Vagina (tissue), 2 donors: ENCODE measurements around the gene PPP2R3B. TPM values are rescaled to one million over a fixed set of nuclear protein-coding genes. Genes with fewer than 3 reads are reported as not detected.
"Not testable (repeated sequence)": the region's sequence is repeated elsewhere in the genome, so short reads cannot be mapped to it uniquely, and the experiment has no call there.

Experiments
- DNase-seq, 2 donors: peaks; one replicate each; pipeline ENCODE4 v3.0.0-alpha.2; 2017; ENCODE audit errors: extremely low spot score in 2 of 2
- H3K27ac ChIP-seq: fragments of 200-600 bp; sonication (generic); one replicate; pipeline ENCODE4 v1.5.1; 2019
- H3K27me3 ChIP-seq: fragments of 200-600 bp; sonication (generic); one replicate; pipeline ENCODE4 v1.5.1; 2019
- H3K36me3 ChIP-seq, 2 donors: fragments of 200-600 bp; sonication (generic); one replicate each; pipeline ENCODE4 v1.5.1; 2017 to 2019
- H3K4me1 ChIP-seq: fragments of 200-600 bp; sonication (generic); one replicate; pipeline ENCODE4 v1.5.1; 2019
- H3K4me3 ChIP-seq, 2 donors: fragments of 200-600 bp; sonication (generic); 1 replicate in 1 of 2; 2 replicates in 1 of 2; pipeline ENCODE4 v1.5.1; 2016 to 2019
- H3K9me3 ChIP-seq: fragments of 200-600 bp; sonication (generic); one replicate; pipeline ENCODE4 v1.5.1; 2019
- CTCF ChIP-seq, 3 experiments: fragments of 450-650 bp in 2 of 3; fragments of 200-600 bp in 1 of 3; sonication (generic) in 1 of 3; IDR thresholded peaks; one replicate each; pipeline ENCODE4 v1.5.1; 2017 to 2019; ENCODE audit warnings: antibody characterized with exemption in 3 of 3, mild to moderate bottlenecking in 2 of 3, moderate library complexity in 2 of 3
- POLR2A ChIP-seq, 2 donors: fragments of 450-650 bp; IDR thresholded peaks; one replicate each; pipeline ENCODE4 v1.6.1; 2017; ENCODE audit warnings: antibody characterized with exemption in 2 of 2, mild to moderate bottlenecking in 2 of 2, moderate library complexity in 2 of 2
- POLR2AphosphoS5 ChIP-seq, 2 donors: sonication (generic); formaldehyde crosslinking; IDR thresholded peaks; one replicate each; pipeline ENCODE4 v1.9.0; 2017; ENCODE audit warnings: antibody characterized with exemption in 2 of 2, mild to moderate bottlenecking in 2 of 2, low read depth in 1 of 2; ENCODE audit not compliant: insufficient read depth in 1 of 2
- intact Hi-C: fragments of 100-400 bp; cut with DNase I; formaldehyde crosslinking; loops from one replicate; pipeline ENCODE4 v1.15.1; 2023
- total RNA-seq: library from RNA; depleted of rRNA; stranded (reverse); fragments of >200 nt; gene quantifications from one replicate; pipeline ENCODE4 v1.2.3, GENCODE V29; 2016

Gene PPP2R3B
- total RNA-seq, 1 donor from 2014 or later, result 28.5 TPM

DNA sequence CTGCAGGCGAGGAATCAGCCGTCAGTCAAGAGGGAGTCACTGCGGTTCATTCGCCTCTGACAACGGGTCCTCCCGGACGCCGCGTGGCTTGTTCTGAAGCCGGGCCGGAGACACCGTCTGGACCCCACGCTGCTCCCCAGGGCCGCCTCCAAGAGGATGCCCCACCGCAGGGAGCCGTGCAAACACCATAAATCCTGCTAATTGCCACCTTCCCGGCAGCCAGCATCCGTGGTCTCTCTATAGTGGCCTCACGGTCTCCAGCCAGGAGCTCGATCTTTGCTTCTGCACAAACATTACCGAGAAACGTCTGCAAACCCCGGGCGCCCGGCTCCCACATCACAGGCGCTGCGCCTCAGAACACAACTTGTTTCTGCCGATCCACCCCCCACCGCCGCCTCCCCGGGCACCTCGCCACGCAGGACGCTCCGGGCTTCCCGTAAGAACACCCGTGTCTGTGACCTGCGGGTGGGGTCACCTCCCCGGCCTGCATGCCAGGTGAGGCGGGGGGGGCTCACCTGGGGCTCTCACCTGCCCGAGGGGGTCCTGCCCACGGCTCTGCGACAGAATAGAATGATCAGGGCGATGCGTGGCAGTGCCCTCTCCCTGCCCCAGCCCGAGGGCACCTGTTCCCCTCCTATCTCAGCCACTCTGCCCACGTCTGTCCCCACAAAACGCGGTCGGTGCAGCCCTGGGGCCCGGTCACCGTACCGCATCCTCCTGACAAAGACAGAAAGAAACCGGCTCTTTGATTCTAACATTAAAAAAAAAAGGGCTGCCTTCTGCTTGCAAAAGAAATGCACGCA, 32.4 kb upstream of the PPP2R3B start:
- H3K4me3 ChIP-seq, result no peak overlapping the region
- H3K36me3 ChIP-seq, result no peaks in the 10 kb centered on the region
- H3K27ac ChIP-seq, result no peak overlapping the region
- H3K4me1 ChIP-seq, result no peaks in the 10 kb centered on the region
- H3K9me3 ChIP-seq, result no peaks in the 10 kb centered on the region
- intact Hi-C loops, result no loop called here
- H3K27me3 ChIP-seq, result no peaks in the 10 kb centered on the region
- no peak for TF ChIP-seq POLR2AphosphoS5 (IDR thresholded peaks at IDR 0.05; ENCODE audit: insufficient read depth in 1 of 2, low read depth in 1 of 2)
- no peak for TF ChIP-seq POLR2A (IDR thresholded peaks at IDR 0.05)
- TF ChIP-seq CTCF (IDR thresholded peaks at IDR 0.05), result no peak
- no peak for DNase-seq

DNA sequence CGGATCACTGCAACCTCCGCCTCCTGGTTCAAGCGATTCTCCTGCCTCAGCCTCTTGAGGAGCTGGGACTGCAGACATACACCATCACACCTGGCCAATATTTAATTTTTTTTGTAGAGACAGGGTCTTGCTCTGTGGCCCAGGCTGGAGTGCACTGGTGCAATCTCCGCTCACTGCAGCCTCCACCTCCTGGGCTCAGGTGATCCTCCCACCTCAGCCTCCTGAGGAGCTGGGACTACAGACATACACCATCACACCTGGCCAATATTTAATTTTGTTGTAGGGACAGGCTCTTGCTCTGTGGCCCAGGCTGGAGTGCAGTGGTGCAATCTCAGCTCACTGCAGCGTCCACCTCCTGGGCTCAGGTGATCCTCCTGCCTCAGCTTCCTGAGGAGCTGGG, 28.8 kb upstream of the PPP2R3B start:
- H3K27me3 ChIP-seq, H3K4me3 ChIP-seq, H3K4me1 ChIP-seq, DNase-seq, H3K9me3 ChIP-seq, H3K27ac ChIP-seq, H3K36me3 ChIP-seq, intact Hi-C loops: not testable (repeated sequence)

DNA sequence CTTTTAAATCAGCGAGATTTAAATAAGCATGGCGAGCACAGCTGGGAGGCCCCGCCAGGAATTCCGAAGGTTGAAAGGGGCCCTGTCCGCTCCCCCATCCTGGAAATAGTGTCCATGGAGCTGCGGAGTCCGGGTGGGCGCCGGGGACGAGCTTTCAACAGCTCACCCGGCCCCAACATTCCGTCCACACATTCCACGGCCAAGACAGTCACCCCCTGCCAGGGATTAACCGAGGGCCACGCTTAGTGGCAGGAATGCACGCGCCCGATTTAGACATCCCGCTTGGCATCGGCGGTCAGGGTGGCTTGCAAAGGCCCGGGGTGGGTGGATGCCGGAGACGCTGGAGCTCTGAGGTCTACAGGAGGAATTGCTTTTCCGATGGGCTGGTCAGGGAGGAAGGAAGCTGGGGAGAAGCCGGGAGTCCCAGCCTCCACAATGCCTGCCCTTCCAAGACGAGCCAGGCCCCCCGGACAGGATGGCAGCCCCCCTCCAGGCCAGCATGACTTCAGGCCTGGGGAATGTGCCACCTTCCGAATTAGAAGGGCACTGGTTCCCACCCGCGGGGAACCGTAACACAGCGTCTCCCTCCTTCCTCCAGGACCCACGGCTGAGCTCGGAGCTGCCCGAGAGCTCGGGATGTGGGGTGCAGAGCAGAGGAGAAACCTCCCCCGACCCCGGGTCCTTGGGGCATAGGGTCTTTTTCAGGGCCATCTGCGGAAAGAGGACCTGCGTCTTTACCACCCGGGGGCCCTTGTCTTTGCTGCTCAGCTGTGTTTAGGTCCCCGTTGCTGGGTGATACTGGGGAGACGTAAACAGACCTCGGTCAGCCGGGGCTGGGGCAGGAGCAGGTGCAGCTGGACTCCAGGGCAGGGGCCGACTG, 26.9 kb upstream of the PPP2R3B start:
- Histone ChIP-seq H3K27ac (no peak overlapping the region), H3K9me3 (no peaks in the 10 kb centered on the region), H3K4me3 (no peak overlapping the region), H3K4me1 (no peaks in the 10 kb centered on the region), H3K36me3 (no peaks in the 10 kb centered on the region), H3K27me3 (no peaks in the 10 kb centered on the region)
- intact Hi-C loops, result no loop called here
- DNase-seq, result no peak
- TF ChIP-seq CTCF (IDR thresholded peaks at IDR 0.05) (no peak), POLR2A (IDR thresholded peaks at IDR 0.05) (no peak), POLR2AphosphoS5 (IDR thresholded peaks at IDR 0.05; ENCODE audit: insufficient read depth in 1 of 2, low read depth in 1 of 2) (no peak)

DNA sequence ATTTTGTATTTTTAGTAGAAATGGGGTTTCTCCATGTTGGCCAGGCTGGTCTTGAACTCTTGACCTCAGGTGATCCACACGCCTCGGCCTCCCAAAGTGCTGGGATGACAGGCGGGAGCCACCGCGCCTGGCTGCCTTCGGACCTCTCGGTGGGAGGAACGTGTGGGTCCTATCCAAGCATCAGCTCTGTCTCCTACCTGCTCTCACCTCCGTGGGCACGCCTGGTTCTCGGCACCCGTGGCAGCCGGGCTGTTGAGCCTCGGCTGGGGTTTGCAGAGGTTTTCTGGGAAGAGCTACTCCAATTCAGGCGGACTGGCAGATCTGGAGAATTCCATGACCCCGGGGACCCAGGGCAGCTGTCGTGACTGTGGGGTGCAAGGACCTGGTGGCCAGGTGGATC, 23.6 kb upstream of the PPP2R3B start:
- no peak for TF ChIP-seq POLR2A (IDR thresholded peaks at IDR 0.05)
- no peak for TF ChIP-seq POLR2AphosphoS5 (IDR thresholded peaks at IDR 0.05; ENCODE audit: insufficient read depth in 1 of 2, low read depth in 1 of 2)
- TF ChIP-seq CTCF (IDR thresholded peaks at IDR 0.05), result no peak
- DNase-seq, result no peak
- Histone ChIP-seq H3K36me3 (no peaks in the 10 kb centered on the region), H3K4me1 (no peaks in the 10 kb centered on the region), H3K4me3 (no peak overlapping the region), H3K9me3 (no peaks in the 10 kb centered on the region), H3K27ac (no peak overlapping the region), H3K27me3 (no peaks in the 10 kb centered on the region)
- intact Hi-C loops, result no loop called here

DNA sequence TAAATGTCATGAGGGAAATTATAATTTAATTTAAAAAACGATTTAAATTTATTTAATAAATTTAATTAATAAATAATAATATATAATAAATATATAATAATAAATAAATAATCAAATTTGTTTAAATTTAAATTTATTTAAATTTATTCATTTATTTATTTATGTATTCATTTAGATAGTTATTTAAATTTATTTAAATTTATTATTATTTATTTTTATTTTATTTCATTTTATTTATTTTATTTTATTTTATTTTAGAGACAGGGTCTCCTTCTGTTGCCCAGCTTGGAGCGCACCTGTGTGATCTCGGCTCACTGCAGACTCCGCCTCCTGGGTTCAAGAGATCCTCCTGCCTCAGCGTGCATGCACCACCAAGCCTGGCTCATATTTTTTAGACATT, 18.4 kb upstream of the PPP2R3B start:
- no peaks in the 10 kb centered on the region for H3K27me3 ChIP-seq
- no peak for TF ChIP-seq POLR2AphosphoS5 (IDR thresholded peaks at IDR 0.05; ENCODE audit: insufficient read depth in 1 of 2, low read depth in 1 of 2)
- no peak for TF ChIP-seq CTCF (IDR thresholded peaks at IDR 0.05)
- no peak for TF ChIP-seq POLR2A (IDR thresholded peaks at IDR 0.05)
- intact Hi-C loops, result no loop called here
- no peaks in the 10 kb centered on the region for H3K9me3 ChIP-seq
- H3K27ac ChIP-seq, result no peak overlapping the region
- no peak for DNase-seq
- H3K4me1 ChIP-seq, result no peaks in the 10 kb centered on the region
- H3K4me3 ChIP-seq, result no peak overlapping the region
- no peaks in the 10 kb centered on the region for H3K36me3 ChIP-seq
